ENCODE data around the gene CWH43.

DNA sequence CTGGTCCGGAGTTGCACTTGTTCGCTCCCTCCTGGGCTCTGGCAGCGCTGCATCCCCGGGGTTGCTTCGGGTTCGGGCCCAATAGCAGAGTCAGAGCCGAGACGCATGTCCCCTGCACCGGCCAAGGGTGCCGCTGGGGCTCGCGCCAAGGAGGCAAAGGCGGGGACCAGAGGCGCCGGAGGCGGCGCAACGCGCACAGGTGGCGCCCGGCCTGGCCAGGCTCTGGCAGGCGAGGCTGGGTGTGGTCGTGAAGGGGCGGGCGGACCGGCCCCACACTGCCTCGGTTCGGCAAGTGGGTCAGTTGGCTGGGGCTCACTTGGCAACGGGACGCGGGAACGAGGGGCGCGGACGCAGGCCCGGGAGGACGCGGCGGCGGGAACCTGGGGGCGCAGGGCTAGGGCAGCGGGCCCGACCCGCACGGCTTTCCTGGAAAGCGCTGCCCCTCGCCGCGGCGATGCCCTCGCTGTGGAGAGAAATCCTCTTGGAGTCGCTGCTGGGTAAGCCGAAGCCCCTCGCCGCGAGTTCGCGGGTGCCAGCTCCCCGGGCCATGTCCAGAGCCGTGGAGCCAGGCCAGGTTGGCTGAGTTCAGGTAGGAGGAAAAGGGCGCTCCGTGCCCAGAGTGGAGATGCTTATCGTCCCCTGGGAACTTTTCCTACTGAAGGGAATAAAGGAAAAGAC, at the start of gene CWH43:
- TF ChIP-seq POLR2AphosphoS5 (IDR thresholded peaks at IDR 0.05; ENCODE audit: low read depth, low read length) = no peak
- TF ChIP-seq, protein P1, sequence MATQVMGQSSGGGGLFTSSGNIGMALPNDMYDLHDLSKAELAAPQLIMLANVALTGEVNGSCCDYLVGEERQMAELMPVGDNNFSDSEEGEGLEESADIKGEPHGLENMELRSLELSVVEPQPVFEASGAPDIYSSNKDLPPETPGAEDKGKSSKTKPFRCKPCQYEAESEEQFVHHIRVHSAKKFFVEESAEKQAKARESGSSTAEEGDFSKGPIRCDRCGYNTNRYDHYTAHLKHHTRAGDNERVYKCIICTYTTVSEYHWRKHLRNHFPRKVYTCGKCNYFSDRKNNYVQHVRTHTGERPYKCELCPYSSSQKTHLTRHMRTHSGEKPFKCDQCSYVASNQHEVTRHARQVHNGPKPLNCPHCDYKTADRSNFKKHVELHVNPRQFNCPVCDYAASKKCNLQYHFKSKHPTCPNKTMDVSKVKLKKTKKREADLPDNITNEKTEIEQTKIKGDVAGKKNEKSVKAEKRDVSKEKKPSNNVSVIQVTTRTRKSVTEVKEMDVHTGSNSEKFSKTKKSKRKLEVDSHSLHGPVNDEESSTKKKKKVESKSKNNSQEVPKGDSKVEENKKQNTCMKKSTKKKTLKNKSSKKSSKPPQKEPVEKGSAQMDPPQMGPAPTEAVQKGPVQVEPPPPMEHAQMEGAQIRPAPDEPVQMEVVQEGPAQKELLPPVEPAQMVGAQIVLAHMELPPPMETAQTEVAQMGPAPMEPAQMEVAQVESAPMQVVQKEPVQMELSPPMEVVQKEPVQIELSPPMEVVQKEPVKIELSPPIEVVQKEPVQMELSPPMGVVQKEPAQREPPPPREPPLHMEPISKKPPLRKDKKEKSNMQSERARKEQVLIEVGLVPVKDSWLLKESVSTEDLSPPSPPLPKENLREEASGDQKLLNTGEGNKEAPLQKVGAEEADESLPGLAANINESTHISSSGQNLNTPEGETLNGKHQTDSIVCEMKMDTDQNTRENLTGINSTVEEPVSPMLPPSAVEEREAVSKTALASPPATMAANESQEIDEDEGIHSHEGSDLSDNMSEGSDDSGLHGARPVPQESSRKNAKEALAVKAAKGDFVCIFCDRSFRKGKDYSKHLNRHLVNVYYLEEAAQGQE (IDR thresholded peaks at IDR 0.05; ENCODE audit: insufficient read depth in 1 of 2, low read depth in 2 of 2, low read length in 2 of 2) = no peak
- TF ChIP-seq TAF1 (IDR thresholded peaks at IDR 0.05; ENCODE audit: borderline replicate concordance, insufficient read depth, low read length) = no peak
